Ovary (tissue), 3 donors: ENCODE data around the gene KRTAP4-16.

Experiments used
- CTCF ChIP-seq, 3 donors: fragments of 450-650 bp in 2 of 3; fragments of 200-600 bp in 1 of 3; IDR thresholded peaks; one replicate each; pipeline versions ENCODE4 v1.5.1 to v1.8.0; 2016 to 2022; ENCODE audit warnings: antibody characterized with exemption in 3 of 3, mild to moderate bottlenecking in 1 of 3
- EP300 ChIP-seq: sonication (generic); formaldehyde crosslinking; IDR thresholded peaks from one replicate; pipeline ENCODE4 v1.6.1; 2017; ENCODE audit warnings: antibody characterized with exemption
- donor health status: DM: no; HTN: no; CAD: no.

- TF ChIP-seq EP300 (no peak), CTCF (IDR thresholded peaks at IDR 0.05) (no peak)
Observed at GRCh38 chr17:41069031-41069430, 33.0 kb downstream of the KRTAP4-16 start.
